Cortex of kidney (tissue), 1 donor: ENCODE data around the gene GPRC6A.

ENCODE experiments used
- DNase-seq: peaks from one replicate; lab custom pipeline; 2025; lab: John Stamatoyannopoulos, UW

The GPRC6A gene

GRCh38 chr6:116783852-116784251, 45.0 kb downstream of the GPRC6A start:
- no peak for DNase-seq

- DNase-seq: no peak
These were observed 49.2 kb downstream of the GPRC6A start for GRCh38 chr6:116779573-116780164.

GRCh38 chr6:116773886-116774285, 55.0 kb downstream of the GPRC6A start:
- no peak for DNase-seq

- DNase-seq: no peak
These were observed 56.4 kb downstream of the GPRC6A start for GRCh38 chr6:116772450-116772849.

- DNase-seq: no peak
These were observed 61.2 kb downstream of the GPRC6A start for GRCh38 chr6:116767715-116768114.

- no peak for DNase-seq
These were observed 62.2 kb downstream of the GPRC6A start for GRCh38 chr6:116766506-116767176.

GRCh38 chr6:116764961-116765841, 63.7 kb downstream of the GPRC6A start, which contains the start of gene FAM162B:
Gene FAM162B, minus strand, starts transcription at chr6:116765719. Its CDS starts 143 bp downstream, at chr6:116765576.
- no peak for DNase-seq

GRCh38 chr6:116764629-116764960, 64.3 kb downstream of the GPRC6A start:
- no peak for DNase-seq

GRCh38 chr6:116763906-116764628, 64.8 kb downstream of the GPRC6A start:
- DNase-seq: no peak

GRCh38 chr6:116763048-116763447, 65.8 kb downstream of the GPRC6A start:
- no peak for DNase-seq

GRCh38 chr6:116762235-116762634, 66.6 kb downstream of the GPRC6A start:
- DNase-seq: no peak

- no peak for DNase-seq
These were observed 67.1 kb downstream of the GPRC6A start for GRCh38 chr6:116761779-116762178.

GRCh38 chr6:116745176-116745575, 83.7 kb downstream of the GPRC6A start:
- DNase-seq: no peak
